Astrocyte (in vitro differentiated cells and primary cell): ENCODE measurements around the gene ALCAM. TPM values are rescaled to one million over a fixed set of nuclear protein-coding genes. Genes with fewer than 3 reads are reported as not detected.

Source experiments
- DNase-seq: peaks from one replicate; pipeline ENCODE4 v3.0.0-alpha.2; 2010; ENCODE audit warnings: low read depth
- FAIRE-seq: peaks from 2 replicates; lab custom pipeline; 2011; peaks lifted over from hg19 to GRCh38; lab: Jason Lieb, UNC
- H2AFZ ChIP-seq: 2 replicates; pipeline ENCODE4 v1.6.0; 2012; ENCODE audit warnings: low read depth, low read length, inconsistent platforms
- H3K27ac ChIP-seq: 2 replicates; pipeline ENCODE4 v1.5.1; 2011; ENCODE audit warnings: low read depth, low read length, inconsistent platforms
- H3K27me3 ChIP-seq: 2 replicates; pipeline ENCODE4 v1.6.0; 2011; ENCODE audit warnings: low read length, inconsistent platforms; ENCODE audit not compliant: insufficient read depth
- H3K36me3 ChIP-seq: 2 replicates; pipeline ENCODE4 v1.5.1; 2011; ENCODE audit warnings: low read length, inconsistent platforms; ENCODE audit not compliant: insufficient read depth
- H3K4me1 ChIP-seq: 2 replicates; pipeline ENCODE4 v1.5.1; 2011; ENCODE audit warnings: low read length, inconsistent platforms; ENCODE audit not compliant: insufficient read depth
- H3K4me2 ChIP-seq: 2 replicates; pipeline ENCODE4 v1.6.0; 2012; ENCODE audit warnings: low read length, inconsistent platforms
- H3K4me3 ChIP-seq: 2 replicates; pipeline ENCODE4 v1.5.1; 2011; ENCODE audit warnings: low read depth, mild to moderate bottlenecking, low read length, inconsistent platforms; ENCODE audit not compliant: insufficient read depth
- H3K79me2 ChIP-seq: 2 replicates; pipeline ENCODE4 v1.6.0; 2012; ENCODE audit warnings: mild to moderate bottlenecking, low read length, inconsistent platforms; ENCODE audit not compliant: insufficient read depth
- H3K9ac ChIP-seq: 2 replicates; pipeline ENCODE4 v1.6.0; 2012; ENCODE audit warnings: mild to moderate bottlenecking, low read length, inconsistent platforms
- H3K9me3 ChIP-seq: 2 replicates; pipeline ENCODE4 v1.5.1; 2012; ENCODE audit warnings: low read depth, mild to moderate bottlenecking, low read length, inconsistent platforms; ENCODE audit not compliant: insufficient read depth
- H4K20me1 ChIP-seq: 2 replicates; pipeline ENCODE4 v1.6.0; 2012; ENCODE audit warnings: low read length, inconsistent platforms; ENCODE audit not compliant: insufficient read depth
- H3K27ac Mint-ChIP-seq: one replicate; pipeline ENCODE4 v1.8.0; 2021; ENCODE audit warnings: mild to moderate bottlenecking, mixed read lengths; ENCODE audit not compliant: unreplicated experiment
- H3K27me3 Mint-ChIP-seq: one replicate; pipeline ENCODE4 v1.8.0; 2021; ENCODE audit warnings: low read depth, mixed read lengths; ENCODE audit not compliant: unreplicated experiment
- H3K36me3 Mint-ChIP-seq: one replicate; pipeline ENCODE4 v1.8.0; 2021; ENCODE audit warnings: low read depth, mixed read lengths; ENCODE audit not compliant: unreplicated experiment
- H3K4me1 Mint-ChIP-seq: one replicate; pipeline ENCODE4 v1.8.0; 2021; ENCODE audit warnings: low read depth, mixed read lengths; ENCODE audit not compliant: unreplicated experiment
- H3K4me3 Mint-ChIP-seq: one replicate; pipeline ENCODE4 v1.8.0; 2021; ENCODE audit warnings: mild to moderate bottlenecking, moderate library complexity, mixed read lengths; ENCODE audit not compliant: unreplicated experiment
- H3K9me3 Mint-ChIP-seq: one replicate; pipeline ENCODE4 v1.8.0; 2021; ENCODE audit warnings: mild to moderate bottlenecking, mixed read lengths; ENCODE audit not compliant: unreplicated experiment
- EZH2 ChIP-seq: IDR thresholded peaks from 2 replicates; pipeline ENCODE4 v1.6.1; 2012; ENCODE audit warnings: mild to moderate bottlenecking, low read length, inconsistent platforms; ENCODE audit not compliant: insufficient read depth
- total RNA-seq: library from RNA; stranded (reverse); gene quantifications from 2 replicates; pipeline ENCODE4 v1.2.1, GENCODE V29; 2021
- TF ChIP-seq, protein P1 (sequence below): IDR thresholded peaks from 2 replicates; pipeline ENCODE4 v1.5.1; 2011; ENCODE audit warnings: low read depth, mild to moderate bottlenecking, inconsistent platforms, low read length, moderate library complexity; ENCODE audit not compliant: insufficient read depth

Gene ALCAM
- total RNA-seq, 1 donor from 2014 or later, result 154 TPM

DNA sequence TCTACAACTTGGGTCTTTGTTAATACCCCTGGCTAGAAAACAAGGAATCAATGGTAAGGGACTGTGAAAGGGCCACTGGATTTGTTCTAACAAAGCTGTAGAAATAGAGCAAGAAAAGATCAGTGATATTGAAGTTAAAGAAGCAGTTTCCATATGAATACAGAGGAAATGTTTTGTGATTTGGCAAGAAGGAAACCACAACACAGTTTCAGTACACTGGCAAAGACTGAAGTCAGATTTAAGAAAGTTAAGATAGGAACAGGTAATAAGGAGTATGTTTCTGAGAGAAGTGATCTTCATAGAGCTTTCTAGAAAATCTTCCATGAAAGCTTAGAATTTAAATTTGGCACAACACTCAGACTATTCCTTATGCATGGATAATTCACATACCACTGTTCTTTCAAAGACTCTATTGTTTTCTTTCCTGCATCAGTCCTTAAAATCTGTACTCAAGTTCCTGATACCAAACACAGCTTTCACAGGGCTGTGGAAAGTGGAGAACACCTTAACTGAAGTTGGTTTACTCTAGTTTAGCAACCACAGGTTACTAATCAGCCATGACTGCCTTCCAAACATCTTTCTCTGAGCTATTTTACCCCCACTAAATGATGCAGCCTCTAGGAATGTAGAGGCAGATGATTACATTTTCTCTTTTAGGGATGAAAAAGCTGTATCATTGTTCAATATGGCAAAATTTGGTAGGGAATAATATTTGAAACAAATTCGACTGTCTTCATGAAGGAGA, 32.4 kb upstream of the ALCAM start:
- Histone ChIP-seq H3K27ac (peak overlapping the region; percentile 37), H4K20me1 (no peaks in the 10 kb centered on the region), H3K4me2 (peak overlapping the region; percentile 36), H3K27me3 (no peaks in the 10 kb centered on the region), H3K79me2 (no peaks in the 10 kb centered on the region), H3K9me3 (no peaks in the 10 kb centered on the region), H3K9ac (no peak overlapping the region), H3K4me3 (no peak overlapping the region), H2AFZ (no peak overlapping the region), H3K36me3 (no peaks in the 10 kb centered on the region), H3K4me1 (no peaks in the 10 kb centered on the region)
- FAIRE-seq (peak; percentile 81), DNase-seq (peak; percentile 70)
- H3K4me3 Mint-ChIP-seq, result no peak overlapping the region
- H3K27ac Mint-ChIP-seq, result peak overlapping the region; percentile 88
- H3K4me1 Mint-ChIP-seq, result peaks cover 9% of the 10 kb centered on the region
- no peaks in the 10 kb centered on the region for H3K27me3 Mint-ChIP-seq
- TF ChIP-seq, protein P1, sequence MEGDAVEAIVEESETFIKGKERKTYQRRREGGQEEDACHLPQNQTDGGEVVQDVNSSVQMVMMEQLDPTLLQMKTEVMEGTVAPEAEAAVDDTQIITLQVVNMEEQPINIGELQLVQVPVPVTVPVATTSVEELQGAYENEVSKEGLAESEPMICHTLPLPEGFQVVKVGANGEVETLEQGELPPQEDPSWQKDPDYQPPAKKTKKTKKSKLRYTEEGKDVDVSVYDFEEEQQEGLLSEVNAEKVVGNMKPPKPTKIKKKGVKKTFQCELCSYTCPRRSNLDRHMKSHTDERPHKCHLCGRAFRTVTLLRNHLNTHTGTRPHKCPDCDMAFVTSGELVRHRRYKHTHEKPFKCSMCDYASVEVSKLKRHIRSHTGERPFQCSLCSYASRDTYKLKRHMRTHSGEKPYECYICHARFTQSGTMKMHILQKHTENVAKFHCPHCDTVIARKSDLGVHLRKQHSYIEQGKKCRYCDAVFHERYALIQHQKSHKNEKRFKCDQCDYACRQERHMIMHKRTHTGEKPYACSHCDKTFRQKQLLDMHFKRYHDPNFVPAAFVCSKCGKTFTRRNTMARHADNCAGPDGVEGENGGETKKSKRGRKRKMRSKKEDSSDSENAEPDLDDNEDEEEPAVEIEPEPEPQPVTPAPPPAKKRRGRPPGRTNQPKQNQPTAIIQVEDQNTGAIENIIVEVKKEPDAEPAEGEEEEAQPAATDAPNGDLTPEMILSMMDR, result no peak
- TF ChIP-seq EZH2, result no peak
- no peaks in the 10 kb centered on the region for H3K9me3 Mint-ChIP-seq
- no peaks in the 10 kb centered on the region for H3K36me3 Mint-ChIP-seq

DNA sequence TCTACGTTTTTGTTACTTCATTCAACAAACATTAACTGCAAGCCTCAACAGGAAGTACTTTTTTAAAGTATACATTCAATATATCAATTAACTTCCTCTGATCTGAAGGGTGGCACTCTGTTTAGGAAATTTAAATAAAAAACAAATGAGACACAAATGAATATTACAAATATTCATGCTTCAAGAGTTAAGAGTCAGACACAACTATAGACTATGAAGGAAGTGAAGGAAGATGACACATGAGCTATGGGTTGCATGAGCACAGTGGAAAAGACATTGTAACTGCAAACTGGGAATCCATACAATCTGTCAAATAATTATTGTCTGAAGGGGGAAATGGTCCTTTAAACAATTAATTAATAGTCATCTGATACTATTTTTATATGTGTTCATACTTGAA, 26.8 kb upstream of the ALCAM start:
- DNase-seq (no peak), FAIRE-seq (no peak)
- Histone ChIP-seq H3K4me3 (no peak overlapping the region), H4K20me1 (no peaks in the 10 kb centered on the region), H3K27ac (no peak overlapping the region), H2AFZ (no peak overlapping the region), H3K79me2 (no peaks in the 10 kb centered on the region), H3K27me3 (no peaks in the 10 kb centered on the region), H3K4me1 (no peaks in the 10 kb centered on the region), H3K4me2 (no peak overlapping the region), H3K36me3 (no peaks in the 10 kb centered on the region), H3K9ac (no peak overlapping the region), H3K9me3 (no peaks in the 10 kb centered on the region)
- Mint-ChIP-seq H3K4me1 (peaks cover 2% of the 10 kb centered on the region), H3K9me3 (no peaks in the 10 kb centered on the region), H3K27me3 (no peaks in the 10 kb centered on the region), H3K4me3 (no peak overlapping the region), H3K36me3 (no peaks in the 10 kb centered on the region), H3K27ac (no peak overlapping the region)
- no peak for TF ChIP-seq EZH2
- TF ChIP-seq, protein P1, result no peak

DNA sequence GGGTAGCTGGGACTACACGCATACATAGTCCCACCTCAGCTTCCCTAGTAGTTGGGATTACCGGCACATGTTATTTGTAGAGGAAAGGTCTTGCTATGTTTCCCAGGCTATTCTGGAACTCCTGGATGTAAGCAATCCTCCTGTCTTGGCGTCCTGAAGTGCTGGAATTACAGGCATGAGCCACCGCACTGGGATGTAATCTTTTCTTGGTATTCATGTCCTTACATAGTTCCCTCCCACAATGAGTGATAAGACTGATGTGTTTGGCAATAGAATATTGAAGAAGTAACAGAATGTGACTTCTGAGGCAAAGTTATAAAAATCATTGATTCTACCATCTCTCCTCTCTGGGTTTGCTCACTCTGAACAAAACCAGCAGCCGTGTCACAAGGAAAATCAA, 22.7 kb upstream of the ALCAM start:
- Histone ChIP-seq H2AFZ (no peak overlapping the region), H3K4me1 (no peaks in the 10 kb centered on the region), H3K4me2 (no peak overlapping the region), H3K4me3 (no peak overlapping the region), H3K27ac (no peak overlapping the region), H4K20me1 (no peaks in the 10 kb centered on the region), H3K9me3 (no peaks in the 10 kb centered on the region), H3K36me3 (no peaks in the 10 kb centered on the region), H3K79me2 (no peaks in the 10 kb centered on the region), H3K27me3 (no peaks in the 10 kb centered on the region), H3K9ac (no peak overlapping the region)
- FAIRE-seq (no peak), DNase-seq (peak; percentile 70)
- Mint-ChIP-seq H3K4me3 (no peak overlapping the region), H3K36me3 (no peaks in the 10 kb centered on the region), H3K4me1 (no peaks in the 10 kb centered on the region), H3K27ac (no peak overlapping the region), H3K9me3 (no peaks in the 10 kb centered on the region), H3K27me3 (no peaks in the 10 kb centered on the region)
- TF ChIP-seq, protein P1, result no peak
- TF ChIP-seq EZH2, result no peak
